Stimulated activated CD4-positive, alpha-beta T cell treated with anti-CD3 and anti-CD28 coated beads, Interleukin-2, amount 100 ng/mL, for 48 hours (primary cell): ENCODE measurements around the gene ENTPD6.

ENCODE experiments used
- DNase-seq, 2 donors: peaks; one replicate each; pipeline ENCODE4 v3.0.0-alpha.2; 2020

ENTPD6 gene

DNA sequence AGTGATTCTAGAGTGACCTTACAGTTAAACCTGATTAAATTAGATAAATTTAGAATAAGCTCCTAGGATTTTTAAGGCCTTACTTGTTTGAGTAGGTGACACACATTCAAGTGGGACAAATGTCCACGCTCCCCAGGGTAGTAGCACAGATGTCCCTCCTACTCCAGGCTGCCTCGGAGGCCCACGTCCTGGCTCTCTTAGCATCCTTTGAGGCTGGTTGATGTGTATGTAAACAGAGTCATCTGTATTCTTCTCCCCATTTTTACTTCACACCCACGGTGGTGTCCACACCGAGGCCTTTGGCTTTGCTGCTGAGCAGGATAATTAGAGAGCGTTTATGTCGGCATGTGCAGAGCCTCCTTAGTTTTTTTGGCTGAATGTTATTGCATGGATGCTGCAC lies 15.8 kb downstream of the ENTPD6 start:
- DNase-seq: no peak

DNA sequence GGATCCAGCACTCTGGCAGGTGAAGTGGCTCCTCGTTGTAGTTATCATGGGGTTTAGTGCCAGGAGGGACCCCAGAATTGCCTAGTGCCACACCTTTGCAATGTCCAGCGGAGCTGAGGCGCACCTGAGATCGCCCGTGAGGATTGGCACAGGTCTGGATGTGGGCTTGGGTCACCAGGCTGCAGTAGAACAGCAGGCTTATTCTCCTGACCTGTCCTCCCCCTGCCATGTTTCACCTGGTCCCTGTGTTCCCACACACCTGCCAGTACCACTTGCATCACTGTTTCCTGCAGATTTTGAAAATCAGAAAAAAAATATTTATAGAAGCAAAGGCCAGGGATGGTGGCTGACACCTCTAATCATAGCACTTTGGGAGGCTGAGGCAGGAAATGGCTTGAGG lies 16.7 kb downstream of the ENTPD6 start:
- no peak for DNase-seq

DNA sequence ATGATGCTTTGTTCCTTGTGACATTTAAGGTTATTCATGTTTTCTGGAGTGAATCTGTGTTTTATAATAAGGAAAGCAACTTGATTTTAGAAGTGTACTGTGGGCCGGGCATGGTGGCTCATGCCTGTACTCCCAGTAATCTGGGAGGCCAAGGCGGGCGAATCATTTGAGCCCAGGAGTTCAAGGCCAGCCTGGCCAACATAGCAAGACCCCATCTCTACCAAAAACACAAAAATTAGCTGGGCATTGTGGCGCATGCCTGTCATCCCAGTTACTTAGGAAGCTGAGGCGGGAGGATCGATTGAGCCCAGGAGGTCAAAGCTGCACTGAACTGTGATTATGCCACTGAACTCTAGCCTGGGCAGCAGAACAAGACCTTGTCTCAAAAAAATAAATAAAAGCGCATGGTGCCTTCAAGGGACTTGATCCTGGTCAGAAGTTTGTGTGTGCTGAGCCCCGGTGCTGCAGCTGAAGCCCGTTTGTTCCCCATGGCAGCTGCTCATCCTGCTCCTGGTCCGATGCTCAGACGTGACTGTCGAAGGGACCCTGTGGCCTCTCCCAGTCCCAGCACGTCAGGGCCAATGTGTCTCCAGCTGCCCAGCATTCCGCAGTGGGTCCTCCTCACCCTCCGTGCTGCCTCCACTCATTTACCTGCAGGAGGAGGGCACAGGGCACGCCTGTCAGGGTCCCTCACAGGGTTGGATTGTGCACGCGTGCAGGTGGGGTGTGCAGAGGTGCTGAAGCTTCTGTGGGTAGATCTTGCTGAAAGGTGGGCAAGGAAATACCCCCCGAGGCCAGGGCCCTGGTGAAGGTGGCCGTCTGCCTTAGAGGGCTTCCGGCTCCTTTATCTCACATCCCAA lies 18.3 kb downstream of the ENTPD6 start:
- no peak for DNase-seq

DNA sequence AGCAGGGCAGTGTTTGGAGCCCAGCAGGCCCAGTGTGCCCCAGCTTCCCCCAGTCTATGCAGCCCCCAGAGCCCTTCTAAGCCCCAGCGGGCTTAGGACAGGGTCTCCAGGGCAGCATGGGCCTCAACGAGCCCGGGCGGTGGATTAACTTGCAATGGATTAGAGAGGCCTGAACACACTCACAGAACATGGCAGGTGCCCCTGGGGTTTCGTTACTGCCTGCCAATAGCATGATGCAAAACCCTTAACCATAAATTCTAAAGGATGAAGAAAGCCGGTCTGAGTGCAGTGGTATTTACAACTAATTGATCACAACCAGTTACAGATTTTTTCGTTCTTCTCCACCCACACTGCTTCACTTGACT lies 18.9 kb downstream of the ENTPD6 start:
- no peak for DNase-seq

DNA sequence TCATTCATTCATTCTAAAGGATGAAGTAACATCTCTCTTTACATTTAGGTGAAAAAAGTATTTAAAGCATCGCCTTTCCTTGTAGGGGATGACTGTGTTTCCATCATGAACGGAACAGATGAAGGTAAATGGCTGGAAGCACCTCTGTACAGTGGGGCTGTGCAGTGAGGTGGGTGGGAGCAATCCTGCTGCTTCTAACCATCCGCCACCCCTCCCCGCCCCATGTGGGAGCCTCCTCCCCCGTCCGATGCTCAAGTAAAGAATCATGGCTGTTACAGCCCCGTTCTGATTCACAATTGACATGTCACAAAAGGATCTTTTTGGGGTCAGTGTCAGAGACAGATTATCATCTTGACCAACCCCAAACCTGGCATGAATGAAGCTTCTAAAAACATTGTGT lies 19.3 kb downstream of the ENTPD6 start:
- DNase-seq: no peak

DNA sequence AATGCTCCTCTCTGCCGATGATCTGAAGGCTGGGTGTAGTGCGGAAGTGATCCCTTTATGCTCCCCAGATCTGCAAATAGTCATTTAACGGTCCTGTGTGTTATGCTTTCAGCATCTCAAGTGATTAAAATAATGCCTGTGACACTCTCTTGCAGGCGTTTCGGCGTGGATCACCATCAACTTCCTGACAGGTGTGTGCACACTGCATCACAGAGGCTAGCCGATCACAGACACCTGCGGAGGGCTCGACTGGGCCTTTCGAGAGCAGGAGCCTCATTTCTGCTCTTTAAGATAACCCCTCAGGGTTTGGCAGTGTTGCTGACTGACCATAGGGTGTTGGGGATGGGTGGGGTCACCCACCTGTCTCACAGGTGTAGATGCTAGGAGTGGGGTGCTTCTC lies 20.0 kb downstream of the ENTPD6 start:
- DNase-seq: no peak

DNA sequence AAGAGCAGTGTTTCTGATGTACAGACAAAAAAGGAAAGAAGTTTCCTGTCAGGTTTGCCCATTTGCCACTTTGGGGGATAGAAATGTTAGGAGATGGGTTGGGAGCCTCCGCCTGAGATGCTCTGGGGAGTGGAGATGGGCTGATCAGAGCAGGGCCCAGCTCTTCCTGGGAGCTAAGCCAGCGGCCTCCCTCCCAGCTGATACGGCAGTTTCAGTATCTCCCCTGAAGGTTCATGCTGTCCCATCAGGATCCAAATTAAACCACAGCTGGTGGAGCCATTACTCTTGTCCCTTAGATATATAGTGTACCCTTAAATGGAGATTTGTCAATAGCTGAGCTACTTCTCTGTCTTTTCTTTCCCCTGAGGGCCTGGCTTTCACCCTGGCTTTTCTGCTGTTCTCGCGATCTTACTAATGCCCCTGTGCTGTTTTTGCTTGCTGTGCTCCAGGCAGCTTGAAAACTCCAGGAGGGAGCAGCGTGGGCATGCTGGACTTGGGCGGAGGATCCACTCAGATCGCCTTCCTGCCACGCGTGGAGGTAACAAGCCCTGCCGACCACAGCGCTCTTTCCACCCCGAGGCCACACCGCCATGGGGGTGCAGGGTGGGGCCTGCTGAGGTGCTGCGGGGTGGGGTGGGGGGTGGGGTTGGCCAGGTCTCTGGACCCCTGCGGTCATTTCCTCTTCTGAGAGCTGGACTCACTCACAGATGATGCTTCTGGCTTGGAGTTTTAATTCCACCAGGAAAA lies 20.9 kb downstream of the ENTPD6 start:
- no peak for DNase-seq

DNA sequence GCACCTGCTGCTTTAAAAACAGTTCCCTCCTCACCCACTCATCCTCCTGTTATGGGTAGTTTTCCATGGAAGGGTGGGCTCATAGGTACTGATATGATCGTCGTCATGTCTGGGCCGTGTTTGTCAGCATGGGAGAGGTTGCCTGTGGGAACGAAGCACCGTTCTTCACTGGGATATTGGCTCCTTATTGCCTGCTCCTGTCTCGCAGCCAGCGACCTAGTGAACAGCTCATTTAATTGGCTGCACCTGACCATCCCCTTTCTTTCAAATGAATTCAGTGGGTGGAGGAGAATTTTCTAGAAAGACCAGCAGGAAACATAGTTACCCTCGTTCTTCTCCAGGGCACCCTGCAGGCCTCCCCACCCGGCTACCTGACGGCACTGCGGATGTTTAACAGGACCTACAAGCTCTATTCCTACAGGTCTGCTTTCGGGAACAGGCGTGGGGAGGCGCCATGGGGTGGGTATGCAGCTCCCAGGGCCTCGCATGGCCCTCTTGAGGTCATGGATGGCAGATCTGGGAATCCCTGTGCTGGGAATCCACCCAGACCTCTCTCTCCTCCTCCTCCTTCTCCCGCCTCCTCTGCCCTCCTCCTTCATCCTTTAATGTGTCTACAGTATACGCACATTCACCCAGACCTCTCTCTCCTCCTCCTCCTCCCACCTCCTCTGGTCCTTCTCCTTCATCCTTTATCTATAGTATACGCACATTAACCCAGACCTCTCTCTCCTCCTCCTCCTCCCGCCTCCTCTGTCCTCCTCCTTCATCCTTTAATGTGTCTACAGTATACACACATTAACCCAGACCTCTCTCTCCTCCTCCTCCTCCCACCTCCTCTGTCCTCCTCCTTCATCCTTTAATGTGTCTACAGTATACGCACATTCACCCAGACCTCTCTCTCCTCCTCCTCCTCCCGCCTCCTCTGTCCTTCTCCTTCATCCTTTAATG lies 21.9 kb downstream of the ENTPD6 start:
- DNase-seq: no peak

DNA sequence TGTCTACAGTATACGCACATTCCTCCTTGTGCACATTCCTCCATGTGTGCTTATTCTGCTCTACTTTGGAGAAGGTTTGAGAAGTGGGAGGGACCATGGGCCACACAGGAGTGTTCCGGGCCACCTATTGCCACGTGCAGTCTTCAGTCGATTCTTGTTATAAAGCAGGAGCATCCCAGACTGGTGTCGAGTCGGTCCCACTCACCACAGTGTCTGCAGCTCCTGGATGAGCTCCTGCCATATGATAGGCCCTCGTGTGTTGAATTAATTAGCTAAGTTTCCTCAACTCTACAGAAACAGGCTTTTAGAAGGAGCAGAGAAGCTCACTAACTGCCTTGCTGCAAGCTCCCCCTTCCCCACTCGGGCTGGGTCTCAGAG lies 22.6 kb downstream of the ENTPD6 start:
- no peak for DNase-seq

DNA sequence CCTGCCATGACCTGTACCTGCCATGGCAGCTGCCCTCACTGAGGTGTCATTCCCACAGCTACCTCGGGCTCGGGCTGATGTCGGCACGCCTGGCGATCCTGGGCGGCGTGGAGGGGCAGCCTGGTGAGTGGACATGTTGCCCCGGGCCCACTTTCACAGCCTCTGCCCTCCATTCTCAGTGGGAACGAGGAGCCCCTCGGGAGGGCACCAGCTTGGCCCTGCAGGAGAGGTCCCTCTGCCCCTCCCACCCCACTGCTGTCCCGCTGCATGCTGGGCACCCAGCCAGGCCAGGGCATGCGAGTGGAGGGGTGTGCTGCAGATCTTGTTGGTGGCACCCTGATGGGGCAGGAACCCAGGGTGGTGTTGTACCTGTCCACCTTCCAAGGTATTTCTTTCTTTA lies 23.0 kb downstream of the ENTPD6 start:
- DNase-seq: no peak

DNA sequence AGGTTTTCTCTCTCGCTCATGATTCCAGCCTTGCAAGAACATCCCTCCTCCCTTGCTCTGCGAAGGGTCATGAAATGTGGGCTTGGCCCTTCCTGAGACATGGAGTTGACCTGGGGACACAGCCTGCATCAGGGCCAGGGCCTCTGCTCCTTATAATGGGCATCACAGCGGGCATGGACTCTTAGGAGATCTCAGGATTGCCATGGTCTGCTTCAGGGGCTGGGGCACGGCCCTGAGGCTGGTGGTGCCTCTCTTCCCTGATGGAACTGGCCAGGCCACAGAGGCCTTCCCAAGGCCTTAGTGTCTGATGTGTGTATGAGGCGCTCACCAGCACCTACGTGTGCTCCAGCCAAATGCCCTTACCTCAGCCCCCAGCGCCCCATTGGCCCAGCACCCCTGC lies 23.9 kb downstream of the ENTPD6 start:
- no peak for DNase-seq

DNA sequence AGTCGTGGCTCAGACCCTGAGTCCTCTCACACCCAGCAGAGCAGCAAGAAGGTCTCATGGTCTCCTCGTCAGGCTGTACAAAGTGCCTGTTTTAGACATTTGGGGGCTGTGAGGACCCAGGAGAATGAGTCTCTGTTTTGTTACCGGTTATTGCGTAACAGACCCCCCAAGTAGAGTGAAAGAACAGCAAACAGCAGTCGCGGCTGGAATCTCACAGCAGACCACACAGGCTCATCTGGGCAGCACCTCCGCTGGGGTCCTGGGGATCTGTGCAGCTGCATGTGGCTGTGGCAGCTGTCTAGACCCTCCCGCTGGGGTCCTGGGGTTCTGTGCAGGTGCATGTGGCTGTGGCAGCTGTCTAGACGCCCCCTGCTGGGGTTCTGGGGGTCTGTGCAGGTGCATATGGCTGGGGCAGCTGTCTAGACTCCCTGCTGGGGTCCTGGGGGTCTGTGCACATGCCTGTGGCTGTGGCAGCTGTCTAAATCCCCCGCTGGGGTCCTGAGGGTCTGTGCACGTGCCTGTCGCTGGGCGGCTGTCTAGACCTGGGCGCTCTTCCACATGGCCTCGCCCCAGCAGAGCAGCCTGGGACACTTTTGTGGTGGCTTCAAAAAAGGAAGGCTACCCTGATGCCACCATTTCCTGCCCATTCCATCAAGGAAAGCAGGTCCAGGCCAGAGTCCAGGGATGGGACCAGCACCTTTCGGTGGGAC lies 24.7 kb downstream of the ENTPD6 start:
- no peak for DNase-seq

DNA sequence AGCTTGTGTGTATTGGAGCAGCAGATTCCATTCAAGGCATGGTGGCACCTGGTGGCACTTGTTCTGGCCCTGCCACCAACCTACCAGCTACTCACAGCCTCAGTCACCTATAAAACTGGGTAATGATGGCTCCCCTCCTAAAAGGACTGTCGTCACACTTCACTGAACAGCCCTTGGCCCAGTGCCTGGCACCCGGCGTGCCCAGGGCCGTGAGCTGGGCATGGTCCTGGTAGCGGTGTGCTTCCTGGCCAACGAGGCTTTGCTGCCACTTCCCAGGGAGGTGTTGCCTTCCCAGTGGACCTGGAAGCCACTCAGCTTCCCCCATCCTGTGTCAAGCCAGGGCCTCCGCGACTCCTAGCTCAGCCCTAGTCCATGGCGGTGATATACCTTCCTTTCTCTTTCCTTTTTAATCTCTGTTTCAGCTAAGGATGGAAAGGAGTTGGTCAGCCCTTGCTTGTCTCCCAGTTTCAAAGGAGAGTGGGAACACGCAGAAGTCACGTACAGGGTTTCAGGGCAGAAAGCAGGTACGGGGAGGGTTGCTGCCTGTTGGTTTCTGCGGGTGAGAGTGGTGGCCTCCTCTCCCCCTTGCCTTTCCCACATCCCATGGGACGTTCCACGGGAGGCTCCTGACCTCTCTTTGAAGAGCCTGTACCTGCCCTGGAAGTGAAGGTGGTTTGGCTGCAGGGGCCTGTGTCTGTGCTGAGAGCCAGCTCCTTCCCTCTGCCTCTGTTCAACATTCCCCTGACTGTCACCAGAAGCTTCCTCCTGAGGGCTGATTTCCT lies 25.5 kb downstream of the ENTPD6 start:
- no peak for DNase-seq

DNA sequence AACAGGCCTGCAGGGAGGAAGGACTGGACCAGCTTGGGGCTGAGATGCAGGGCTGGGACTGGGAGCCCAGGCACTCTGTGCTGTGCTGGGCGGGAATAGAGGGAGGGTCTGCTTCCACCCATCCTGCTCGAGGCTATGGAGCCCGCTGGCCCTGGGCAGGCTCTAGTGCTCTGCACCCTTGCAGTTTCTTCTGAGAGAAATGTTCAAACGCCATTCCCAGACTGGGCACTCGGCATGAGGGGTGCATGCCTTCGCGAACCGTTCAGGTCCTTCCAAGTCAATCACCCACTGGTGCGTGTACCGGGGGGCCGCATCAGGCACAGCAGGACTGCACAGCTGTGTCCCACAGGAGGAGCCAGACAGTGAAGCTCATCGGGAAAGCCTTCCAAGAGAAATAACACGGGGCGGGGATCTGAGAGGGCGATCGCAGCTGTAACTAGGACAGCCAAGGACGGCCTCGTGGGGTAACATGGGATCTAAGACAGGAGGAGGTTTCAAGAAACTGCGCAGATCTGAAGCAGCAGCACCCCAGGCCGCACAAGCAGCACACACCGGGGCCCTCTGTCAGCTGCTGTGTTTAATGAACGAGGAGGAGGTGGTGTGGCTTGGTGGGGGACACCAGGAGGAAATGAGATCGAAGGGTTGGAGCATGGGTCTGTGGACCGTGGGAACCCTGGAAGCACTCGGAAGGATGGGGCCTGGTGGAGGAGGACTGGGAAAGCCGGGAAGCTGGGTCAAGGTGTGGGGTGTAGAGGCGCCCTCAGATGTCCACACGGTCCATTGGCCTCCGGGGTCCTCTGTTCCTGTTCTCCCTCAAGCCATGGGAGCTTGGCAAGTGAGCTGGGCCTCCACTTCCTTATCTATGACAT lies 26.3 kb downstream of the ENTPD6 start:
- no peak for DNase-seq

DNA sequence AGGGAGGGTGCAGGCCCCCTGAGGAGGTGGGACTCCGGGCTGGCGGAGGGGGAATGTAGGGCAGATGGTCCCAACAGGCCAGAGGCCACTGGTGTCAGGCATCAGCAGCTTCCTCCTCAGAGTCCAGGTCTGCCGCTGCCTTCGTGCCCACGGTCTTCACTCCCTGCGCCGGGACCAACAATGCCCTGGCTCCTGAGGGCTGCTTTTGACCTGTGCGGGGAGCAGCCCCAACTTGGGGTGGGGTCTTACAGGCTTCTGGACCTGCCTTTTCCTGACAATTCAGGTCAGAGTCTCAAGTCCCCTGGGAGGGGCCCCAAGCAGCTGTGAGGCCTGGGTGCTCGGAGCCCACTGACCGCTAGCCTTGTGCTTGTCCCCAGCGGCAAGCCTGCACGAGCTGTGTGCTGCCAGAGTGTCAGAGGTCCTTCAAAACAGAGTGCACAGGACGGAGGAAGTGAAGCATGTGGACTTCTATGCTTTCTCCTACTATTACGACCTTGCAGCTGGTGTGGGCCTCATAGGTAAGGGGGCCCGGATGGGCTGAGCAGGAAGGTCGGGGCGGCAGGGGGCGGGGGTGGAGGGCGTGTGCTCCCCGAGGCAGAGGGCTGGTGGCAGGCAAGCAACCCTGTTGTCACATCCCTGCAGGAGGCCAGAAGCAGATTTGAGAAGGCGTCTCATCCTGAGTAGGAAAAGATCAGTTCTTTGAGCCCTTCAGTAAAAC lies 27.1 kb downstream of the ENTPD6 start:
- DNase-seq: no peak

DNA sequence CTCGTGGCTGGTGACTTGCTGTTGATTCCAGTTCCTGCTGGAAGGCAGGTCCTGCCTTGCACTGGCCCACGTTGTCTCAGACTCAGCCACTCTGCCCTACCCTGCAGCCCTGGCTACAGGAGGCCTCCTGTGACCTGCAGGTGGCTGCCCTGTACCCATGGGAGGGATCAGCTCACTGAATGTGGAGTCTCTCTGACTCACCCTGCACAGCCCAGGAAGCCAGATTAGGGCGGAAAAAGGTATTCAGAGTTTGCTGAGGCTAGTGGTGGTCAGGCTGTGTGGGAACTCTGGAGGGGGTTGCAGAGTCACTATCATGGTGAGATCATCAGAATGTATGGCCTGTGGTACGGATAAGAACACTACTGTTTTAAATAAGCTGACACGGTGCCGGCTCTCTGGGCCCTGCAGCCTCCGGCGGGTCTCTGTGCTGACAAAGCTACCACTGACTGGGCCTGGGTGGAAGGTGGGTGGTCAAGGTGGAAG lies 27.7 kb downstream of the ENTPD6 start:
- peak; percentile 42 to 48 for DNase-seq

DNA sequence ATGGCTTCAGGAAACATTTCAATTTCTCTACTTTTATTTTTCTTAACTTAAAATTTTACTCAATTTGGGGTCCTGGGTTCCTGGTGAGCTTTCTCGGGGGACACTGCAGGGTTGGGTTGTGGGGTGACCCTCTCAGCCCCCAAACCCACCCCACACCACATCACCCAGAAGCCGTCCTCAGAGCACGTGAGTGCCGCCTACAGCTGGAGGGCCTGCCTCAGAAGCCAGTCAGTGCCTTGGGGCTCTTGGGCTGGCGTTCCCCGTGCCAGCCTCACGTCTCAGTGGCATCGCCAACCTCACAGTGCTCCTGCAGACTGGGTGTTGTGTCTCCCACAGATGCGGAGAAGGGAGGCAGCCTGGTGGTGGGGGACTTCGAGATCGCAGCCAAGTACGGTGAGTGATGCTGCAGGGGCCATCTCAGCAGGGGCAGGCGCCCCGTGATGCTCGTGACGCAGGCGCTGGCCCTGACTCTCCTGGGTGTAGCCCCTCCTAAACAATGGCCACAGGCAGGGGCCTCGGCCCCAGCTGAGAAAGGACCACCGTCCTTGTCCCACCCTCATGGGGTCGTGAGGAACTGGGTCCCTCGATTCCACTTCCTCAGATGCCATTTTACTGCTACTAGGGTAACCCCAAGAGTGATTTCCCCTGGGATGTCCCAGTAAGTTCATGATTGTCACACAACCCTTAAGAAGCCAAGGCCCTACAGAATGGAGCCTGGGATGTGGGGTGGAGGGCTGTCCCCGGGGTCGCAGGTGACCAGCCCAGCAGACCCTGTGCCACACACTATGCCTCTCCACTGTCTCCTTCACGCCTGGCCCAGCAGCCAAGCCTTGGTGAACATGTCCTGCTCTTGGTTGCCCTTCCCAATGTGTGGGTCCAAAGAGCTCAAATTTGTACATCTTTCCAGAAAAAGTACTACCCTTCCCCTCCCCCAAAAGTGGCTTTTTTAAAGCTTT lies 28.5 kb downstream of the ENTPD6 start:
- no peak for DNase-seq

DNA sequence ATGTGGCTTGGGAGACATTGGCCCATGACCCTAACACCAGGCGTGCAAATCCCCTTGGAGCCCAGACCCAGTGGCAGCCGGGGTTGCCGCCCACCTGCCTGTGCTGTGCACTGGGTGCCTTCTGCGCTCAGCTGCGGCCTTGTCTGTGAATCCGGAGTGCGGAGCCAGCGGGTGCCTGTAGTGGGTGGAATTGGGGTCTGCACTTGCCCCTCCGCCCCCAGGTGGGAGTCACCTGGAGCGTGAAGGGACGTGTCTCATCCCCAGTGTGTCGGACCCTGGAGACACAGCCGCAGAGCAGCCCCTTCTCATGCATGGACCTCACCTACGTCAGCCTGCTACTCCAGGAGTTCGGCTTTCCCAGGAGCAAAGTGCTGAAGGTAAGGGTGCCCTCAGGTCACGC lies 29.4 kb downstream of the ENTPD6 start:
- no peak for DNase-seq
